Astrocyte of the cerebellum (primary cell): ENCODE results near the gene CIT.

ENCODE experiments used
- DNase-seq: peaks from one replicate; pipeline ENCODE4 v3.0.0-alpha.2; 2011; ENCODE audit warnings: low read depth
- H3K4me3 ChIP-seq: 2 replicates; pipeline ENCODE4 v1.5.1; 2011; ENCODE audit warnings: mild to moderate bottlenecking, low read depth, low read length, moderate library complexity
- CTCF ChIP-seq: IDR thresholded peaks from 2 replicates; pipeline ENCODE4 v1.5.1; 2012; ENCODE audit warnings: low read length, low read depth, moderate library complexity, mild to moderate bottlenecking; ENCODE audit errors: missing control alignments
- in situ Hi-C: cut with HindIII; loops from 2 replicates; pipeline ENCODE4 v1.10.0; 2017; ENCODE audit warnings: low sequenced_read_pairs

The CIT gene

GRCh38 chr12:119727600-119728443, 149.3 kb downstream of the CIT start:
- in situ Hi-C loops = no loop called here
- TF ChIP-seq CTCF = no peak
- H3K4me3 ChIP-seq = no peak overlapping the region
- no peak for DNase-seq

- no peak for DNase-seq
- in situ Hi-C loops = no loop called here
- TF ChIP-seq CTCF = no peak
Observed at GRCh38 chr12:119725523-119725922, 151.6 kb downstream of the CIT start.

GRCh38 chr12:119721306-119721705, 155.8 kb downstream of the CIT start:
- no peak for TF ChIP-seq CTCF

More at GRCh38 chr12:119725523-119725922, 151.6 kb downstream of the CIT start:
- H3K4me3 ChIP-seq = no peak overlapping the region

GRCh38 chr12:119720349-119720748, 156.8 kb downstream of the CIT start:
- DNase-seq = no peak

More at GRCh38 chr12:119721306-119721705, 155.8 kb downstream of the CIT start:
- DNase-seq = no peak
- H3K4me3 ChIP-seq = no peak overlapping the region
- in situ Hi-C loops = no loop called here

GRCh38 chr12:119718141-119718540, 159.0 kb downstream of the CIT start:
- TF ChIP-seq CTCF = no peak
- no peak for DNase-seq
- no peak overlapping the region for H3K4me3 ChIP-seq
- in situ Hi-C loops = no loop called here

More at GRCh38 chr12:119720349-119720748, 156.8 kb downstream of the CIT start:
- in situ Hi-C loops = no loop called here
- TF ChIP-seq CTCF = no peak
- H3K4me3 ChIP-seq = no peak overlapping the region

- no peak for DNase-seq
- H3K4me3 ChIP-seq = no peak overlapping the region
- in situ Hi-C loops = no loop called here
- TF ChIP-seq CTCF = no peak
Observed at GRCh38 chr12:119715268-119715620, 161.9 kb downstream of the CIT start.
